ENCODE measurements around the gene UFM1.
"Not testable (repeated sequence)": the region's sequence is repeated elsewhere in the genome, so short reads cannot be mapped to it uniquely, and the experiment has no call there.

The UFM1 gene

DNA sequence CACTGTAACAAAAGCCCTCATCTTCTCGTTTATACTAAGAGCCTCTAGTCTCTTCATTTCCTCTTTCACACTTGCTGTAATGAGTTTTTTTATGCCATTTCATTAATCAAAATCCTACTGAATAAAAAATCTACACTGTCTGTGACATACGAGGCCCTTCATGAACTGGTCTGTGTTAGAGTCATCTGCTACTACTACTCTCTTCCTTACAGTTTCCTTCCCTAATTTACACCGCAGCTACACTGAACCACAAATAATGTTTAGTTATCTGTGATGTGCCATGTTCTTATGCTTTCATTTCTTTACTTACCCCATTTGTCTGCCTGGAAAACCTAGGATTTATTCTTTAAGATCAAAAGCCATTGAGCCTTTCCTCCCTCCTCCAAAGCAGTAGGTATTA lies 16.0 kb downstream of the UFM1 start:
- DNase-seq (ENCODE audit: low read depth in 1 of 2, low spot score in 1 of 2), result no peak

DNA sequence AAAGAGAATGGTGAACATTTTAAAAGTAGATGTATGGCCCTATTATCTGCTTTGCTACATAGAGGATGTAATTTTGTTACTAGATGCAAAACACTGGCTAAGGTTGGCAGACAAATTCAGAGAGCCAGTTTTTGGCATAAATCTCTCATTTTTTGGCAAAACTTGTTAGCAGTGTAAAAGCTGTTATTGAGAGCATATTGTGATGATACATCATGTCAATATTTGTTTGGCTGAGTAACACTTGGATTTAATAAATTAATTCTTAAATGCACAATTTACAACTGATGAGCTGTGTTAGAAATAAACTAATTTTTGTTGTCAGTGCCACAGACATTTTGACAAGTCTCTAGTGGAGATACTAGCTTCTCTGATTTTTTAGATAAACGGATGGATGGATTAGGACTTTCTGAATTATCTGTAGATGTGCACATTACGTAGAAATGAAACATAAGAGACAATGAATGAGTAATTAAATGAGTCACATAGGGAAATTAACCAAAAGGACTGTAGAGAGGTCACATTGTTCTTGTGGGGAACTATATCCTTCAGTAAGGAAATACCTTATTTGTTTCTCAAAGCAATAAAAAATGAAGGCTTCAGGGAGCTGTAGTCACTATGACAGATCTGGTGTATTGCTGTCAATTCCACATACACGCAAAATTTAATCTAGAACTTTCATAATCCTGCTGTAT lies 17.4 kb downstream of the UFM1 start:
- no peak for DNase-seq (ENCODE audit: low read depth in 1 of 2, low spot score in 1 of 2)

- no peak for DNase-seq (ENCODE audit: low read depth in 1 of 2, low spot score in 1 of 2)
Measured at GRCh38 chr13:38369058-38369457, 19.4 kb downstream of the UFM1 start.

- not testable (repeated sequence) for DNase-seq (ENCODE audit: low read depth in 1 of 2, low spot score in 1 of 2)
Measured at GRCh38 chr13:38370096-38370495, 20.4 kb downstream of the UFM1 start.

GRCh38 chr13:38372820-38373383 lies 23.3 kb downstream of the UFM1 start:
- DNase-seq (ENCODE audit: low read depth in 1 of 2, low spot score in 1 of 2), result no peak

- DNase-seq (ENCODE audit: low read depth in 1 of 2, low spot score in 1 of 2), result no peak
Measured at GRCh38 chr13:38376546-38376945, 26.9 kb downstream of the UFM1 start.

- DNase-seq (ENCODE audit: low read depth in 1 of 2, low spot score in 1 of 2), result no peak
Measured at GRCh38 chr13:38381890-38382289, 32.2 kb downstream of the UFM1 start.

DNA sequence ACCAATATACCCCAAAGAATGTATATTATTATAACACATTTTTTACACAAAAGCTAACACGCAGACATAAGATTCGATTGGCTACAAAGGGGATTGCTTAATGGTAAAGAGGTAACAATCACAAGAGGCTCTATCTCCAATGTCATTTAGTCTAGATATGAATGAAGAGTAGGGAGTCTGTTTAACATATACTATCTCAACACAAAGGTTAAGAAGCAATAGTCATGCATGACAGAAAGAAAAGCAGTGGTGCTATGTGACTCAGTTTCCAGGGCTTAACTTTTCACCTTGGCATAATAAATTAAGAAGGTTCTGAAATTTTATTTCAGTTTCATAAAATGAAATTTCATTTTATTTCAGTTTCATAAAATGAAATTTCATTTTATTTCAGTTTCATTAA lies 33.3 kb downstream of the UFM1 start:
- DNase-seq (ENCODE audit: low read depth in 1 of 2, low spot score in 1 of 2), result no peak

- no peak for DNase-seq (ENCODE audit: low read depth in 1 of 2, low spot score in 1 of 2)
Measured at GRCh38 chr13:38384171-38384570, 34.5 kb downstream of the UFM1 start.

DNA sequence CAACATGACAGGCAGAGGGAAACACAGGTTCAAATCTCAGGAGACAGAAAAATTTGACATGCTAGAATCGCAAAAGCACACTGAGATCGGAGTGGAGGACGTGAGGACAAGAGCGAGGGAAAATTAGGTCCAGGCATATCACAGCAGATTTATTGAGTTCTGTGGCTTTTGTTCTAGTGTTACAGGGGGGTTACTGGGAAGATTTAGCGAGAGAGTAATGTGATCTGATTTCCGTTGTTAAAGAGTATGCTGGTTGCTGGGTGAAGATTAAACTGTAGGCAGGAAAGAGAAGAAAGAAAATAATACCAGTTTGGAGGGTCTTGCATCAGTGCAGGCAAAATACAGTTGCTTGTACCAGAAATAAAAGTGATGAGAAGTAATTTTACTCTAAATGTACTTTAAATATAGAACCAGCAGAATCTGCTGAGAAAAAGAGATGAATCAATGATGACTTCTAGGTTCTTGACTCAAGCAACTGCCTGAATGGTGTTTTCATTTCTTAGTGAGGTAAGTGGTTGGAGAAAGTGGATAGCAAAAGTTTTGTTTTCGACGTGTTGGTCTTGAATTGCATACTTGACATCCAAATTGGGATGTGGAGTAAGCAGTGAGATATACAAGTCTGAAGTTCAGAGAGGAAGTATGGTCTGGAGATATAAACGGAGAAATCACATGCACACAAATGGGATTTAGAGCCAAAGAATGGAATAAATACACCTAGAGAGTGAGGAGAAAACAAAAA lies 35.7 kb downstream of the UFM1 start:
- no peak for DNase-seq (ENCODE audit: low read depth in 1 of 2, low spot score in 1 of 2)

- no peak for DNase-seq (ENCODE audit: low read depth in 1 of 2, low spot score in 1 of 2)
Measured at GRCh38 chr13:38386421-38386820, 36.8 kb downstream of the UFM1 start.

DNA sequence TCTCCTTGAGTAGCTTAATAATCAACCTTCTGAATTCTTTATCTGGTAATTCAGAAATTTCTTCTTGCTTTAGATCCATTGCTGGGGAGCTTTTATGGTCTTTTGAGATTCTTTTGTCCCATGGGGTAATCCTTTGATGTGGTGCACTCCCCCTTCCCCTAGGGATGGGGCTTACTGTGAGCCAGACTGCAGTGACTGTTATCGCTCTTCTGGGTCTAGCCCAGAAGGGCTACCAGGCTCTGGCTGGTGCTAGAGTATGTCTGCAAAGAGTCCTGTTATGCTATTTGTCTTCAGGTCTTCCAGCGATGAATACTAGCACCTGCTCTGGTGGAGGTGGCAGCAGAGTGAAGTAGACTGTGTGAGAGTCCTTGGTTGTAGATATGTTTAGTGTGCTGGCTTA lies 41.7 kb downstream of the UFM1 start:
- DNase-seq (ENCODE audit: low read depth in 1 of 2, low spot score in 1 of 2), result no peak

DNA sequence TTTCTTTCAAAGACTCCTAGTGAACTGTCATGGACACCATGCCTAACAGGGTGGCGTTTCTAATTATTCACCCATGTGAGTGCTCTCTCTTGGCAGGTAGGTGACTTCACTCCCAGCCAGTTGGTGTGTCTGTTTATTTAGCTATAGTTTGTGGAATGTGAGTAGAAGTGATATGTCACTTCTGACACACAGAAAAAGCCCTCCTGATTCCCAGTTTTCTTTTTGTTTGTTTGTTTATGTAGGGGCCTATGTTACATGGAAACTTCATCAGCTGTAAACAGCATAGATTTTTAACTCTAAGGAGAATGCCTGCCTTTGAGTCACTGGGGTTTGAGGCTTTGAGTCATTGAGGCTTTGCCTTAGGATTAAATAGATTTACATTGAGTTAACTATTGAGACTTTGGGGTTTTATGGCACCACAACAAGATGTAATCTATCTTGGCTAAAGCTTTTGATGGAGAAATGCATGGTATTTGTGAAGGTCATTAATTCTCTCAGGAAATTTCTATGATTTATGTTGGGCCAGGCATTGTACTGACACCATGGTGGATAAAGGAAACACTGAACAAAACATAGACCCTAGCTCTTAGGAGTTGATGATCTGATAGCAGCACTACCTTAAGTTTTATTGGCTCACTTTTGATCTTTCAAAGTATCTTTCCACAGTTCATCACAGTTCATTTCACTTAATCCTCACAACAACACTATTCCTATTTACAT lies 45.3 kb downstream of the UFM1 start:
- no peak for DNase-seq (ENCODE audit: low read depth in 1 of 2, low spot score in 1 of 2)

GRCh38 chr13:38395497-38395788 lies 45.8 kb downstream of the UFM1 start:
- no peak for DNase-seq (ENCODE audit: low read depth in 1 of 2, low spot score in 1 of 2)

DNA sequence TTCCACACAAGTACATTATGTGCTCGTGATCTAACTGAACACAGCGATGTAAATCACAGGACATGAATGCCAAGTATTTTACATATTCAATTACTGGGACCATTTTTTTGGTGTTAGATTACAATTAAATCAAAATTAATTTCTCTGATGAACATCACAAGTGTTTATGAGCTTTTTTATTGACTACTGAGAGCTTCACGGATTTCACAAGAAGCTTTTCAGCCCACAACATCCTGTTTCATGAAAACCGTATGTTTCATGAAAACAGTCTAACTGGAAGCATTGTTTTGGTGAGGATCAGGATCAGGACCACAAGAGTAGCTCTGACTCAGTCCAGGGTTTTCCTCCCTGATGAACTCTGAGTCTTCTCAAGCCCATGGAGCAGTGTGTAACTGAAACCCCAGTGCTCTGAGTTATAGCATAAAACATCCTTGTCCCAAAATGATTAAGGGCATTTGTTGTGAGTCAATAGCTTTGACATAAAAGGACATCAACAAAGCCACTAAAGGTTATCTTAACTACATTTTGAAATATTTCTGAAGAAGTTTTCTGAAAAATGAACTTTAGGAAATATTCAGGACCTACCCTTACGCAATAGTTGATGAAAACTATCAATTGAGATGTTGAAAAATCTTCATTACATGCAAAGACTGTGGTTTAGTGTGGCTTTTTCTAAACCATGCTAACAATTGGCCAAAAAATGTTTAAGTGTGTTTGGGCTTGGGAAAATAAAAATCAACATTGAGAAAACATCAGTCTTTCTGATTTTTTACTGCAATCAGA lies 49.3 kb downstream of the UFM1 start:
- no peak for DNase-seq (ENCODE audit: low read depth in 1 of 2, low spot score in 1 of 2)

DNA sequence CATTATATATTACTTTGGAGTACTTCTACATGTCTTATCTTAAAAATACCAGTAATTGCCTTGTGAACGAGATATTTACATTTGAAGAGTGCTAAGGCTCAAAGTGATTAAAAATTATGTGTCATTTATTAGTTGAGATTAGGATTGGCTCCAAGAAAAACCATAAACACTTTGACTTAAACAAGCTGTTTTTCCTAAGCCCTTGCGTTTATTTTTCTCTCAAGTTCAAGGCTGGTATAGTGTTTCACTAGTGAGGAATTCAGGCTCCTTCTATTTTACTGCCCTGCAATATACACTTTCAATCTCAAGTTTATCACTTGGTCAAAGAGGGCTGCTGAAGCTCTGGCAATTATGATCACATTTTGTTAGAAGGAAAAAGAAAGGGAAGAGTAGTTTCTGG lies 49.9 kb downstream of the UFM1 start:
- no peak for DNase-seq (ENCODE audit: low read depth in 1 of 2, low spot score in 1 of 2)

GRCh38 chr13:38401276-38401675 lies 51.6 kb downstream of the UFM1 start:
- DNase-seq (ENCODE audit: low read depth in 1 of 2, low spot score in 1 of 2), result no peak

DNA sequence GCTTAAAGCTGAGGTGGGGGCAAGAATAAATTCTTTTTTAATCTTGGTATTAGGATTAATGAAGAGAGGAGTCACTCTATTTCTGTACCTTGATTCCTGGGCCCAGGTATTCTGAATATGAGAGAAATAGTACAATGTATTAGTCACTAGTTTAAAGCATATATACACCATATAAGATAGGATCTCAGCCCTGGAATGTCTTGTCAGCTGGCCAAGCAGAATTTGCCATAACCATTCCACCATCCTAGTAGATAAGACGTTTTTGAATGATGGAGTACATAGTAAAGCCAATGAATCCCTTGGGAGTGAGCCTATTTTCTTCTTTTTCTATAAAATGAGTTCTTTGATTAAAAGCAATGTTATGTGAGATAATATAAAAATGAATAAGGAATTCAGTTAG lies 55.6 kb downstream of the UFM1 start:
- DNase-seq (ENCODE audit: low read depth in 1 of 2, low spot score in 1 of 2), result no peak

DNA sequence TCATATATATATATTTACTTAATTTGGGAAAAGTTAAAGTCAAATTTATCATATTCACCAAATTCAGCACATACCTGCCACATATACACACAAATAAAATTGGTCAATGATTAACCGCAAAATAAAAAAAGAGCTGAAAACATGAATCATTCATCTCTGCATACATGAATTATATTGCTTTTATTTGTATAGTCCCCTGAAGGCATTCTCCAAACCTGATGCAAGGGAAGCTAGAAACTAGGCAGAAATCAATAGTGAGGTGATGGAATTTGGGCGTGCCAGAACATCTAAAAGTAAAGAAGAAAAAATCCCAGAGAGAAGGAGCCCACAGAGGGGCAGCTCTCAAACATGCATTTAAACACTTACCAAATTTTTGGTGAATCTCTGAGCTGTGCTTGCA lies 60.1 kb downstream of the UFM1 start:
- DNase-seq (ENCODE audit: low read depth in 1 of 2, low spot score in 1 of 2), result no peak

GRCh38 chr13:38412266-38412665 lies 62.6 kb downstream of the UFM1 start:
- no peak for DNase-seq (ENCODE audit: low read depth in 1 of 2, low spot score in 1 of 2)
